ENCODE results near the gene BEAN1. TPM values are rescaled to one million over a fixed set of nuclear protein-coding genes. Genes with fewer than 3 reads are reported as not detected.

Gene BEAN1
- total RNA-seq, 1 donor from 2014 or later, result not detected

DNA sequence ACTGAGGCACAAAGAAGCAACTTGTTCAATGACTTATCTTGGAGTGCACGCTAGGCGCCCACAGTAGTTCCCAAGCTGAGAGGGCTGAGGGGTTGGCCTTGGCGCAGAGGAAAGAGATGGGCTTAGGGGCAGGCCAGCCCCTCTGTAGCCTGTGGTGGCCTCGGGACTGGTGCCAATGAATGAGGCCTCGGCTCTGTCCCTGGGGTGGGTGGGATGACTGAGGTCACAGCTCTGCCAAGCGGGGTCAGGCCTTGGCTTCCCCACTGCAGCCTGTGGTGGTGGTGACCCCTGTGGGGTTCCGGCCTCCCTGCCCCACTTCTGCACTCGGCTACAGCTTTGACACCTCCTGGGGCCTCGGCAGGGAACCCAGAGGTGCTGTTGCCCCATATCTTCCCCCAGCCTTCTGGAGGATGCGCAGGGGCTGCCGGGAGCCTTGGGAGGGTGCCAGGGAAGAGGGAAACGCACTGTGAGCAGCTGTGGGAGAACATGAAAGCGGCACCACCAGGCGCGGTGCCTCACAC, 46.0 kb downstream of the BEAN1 start:
- no peak overlapping the region for H3K4me3 Mint-ChIP-seq (ENCODE audit: low read depth)
- TF ChIP-seq CTCF (IDR thresholded peaks at IDR 0.05; ENCODE audit: unreplicated experiment), result no peak
- H3K27me3 Mint-ChIP-seq, result peaks cover 44% of the 10 kb centered on the region
- H3K4me1 Mint-ChIP-seq (ENCODE audit: low read depth), result no peaks in the 10 kb centered on the region
- no peaks in the 10 kb centered on the region for H3K9me3 Mint-ChIP-seq (ENCODE audit: low read depth)
- no peaks in the 10 kb centered on the region for H3K36me3 Mint-ChIP-seq (ENCODE audit: insufficient read depth)
- DNase-seq (ENCODE audit: low spot score, unreplicated experiment), result no peak
- H3K27ac Mint-ChIP-seq, result no peak overlapping the region

DNA sequence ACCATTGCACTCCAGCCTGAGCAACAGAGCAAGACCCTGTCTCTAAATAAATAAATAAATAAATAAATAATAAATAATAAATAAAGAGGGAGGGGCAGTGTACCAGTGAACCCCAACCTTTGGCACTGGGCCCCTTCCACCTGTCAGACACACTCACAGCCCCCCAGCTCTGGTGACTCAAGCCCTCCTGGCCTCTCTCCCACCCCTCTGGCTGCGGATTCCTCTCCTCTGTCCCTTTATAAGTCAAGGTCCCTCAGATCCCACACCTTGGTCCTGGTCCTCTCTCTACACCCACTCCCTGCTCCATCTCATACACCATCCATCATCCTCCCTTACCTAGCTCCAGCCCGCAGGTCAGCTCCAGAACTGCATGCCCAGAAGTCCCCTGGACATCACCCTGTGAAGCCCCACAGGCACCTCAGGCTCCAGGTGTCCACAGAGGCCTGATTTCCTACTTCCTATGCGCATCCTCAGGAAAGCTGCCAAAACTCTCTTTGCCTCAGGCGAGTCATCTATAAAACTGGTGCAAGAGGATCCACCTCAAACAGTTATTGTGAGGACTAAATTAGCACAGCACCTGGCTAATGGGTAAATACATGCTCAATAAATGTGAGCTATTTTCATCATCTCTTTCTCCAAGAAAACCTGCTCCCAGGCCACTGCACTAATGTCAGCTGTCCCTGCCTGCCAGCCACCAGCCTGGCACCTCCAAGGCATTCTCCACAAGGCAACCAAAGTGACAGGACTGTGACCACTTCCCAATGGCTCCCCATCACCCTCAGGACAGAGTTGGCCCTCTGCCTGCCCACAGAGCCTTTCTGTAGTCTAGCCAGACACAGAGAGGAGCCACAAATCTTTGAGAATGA, 46.8 kb downstream of the BEAN1 start:
- no peak for DNase-seq (ENCODE audit: low spot score, unreplicated experiment)
- H3K4me3 Mint-ChIP-seq (ENCODE audit: low read depth), result no peak overlapping the region
- no peaks in the 10 kb centered on the region for H3K36me3 Mint-ChIP-seq (ENCODE audit: insufficient read depth)
- no peak for TF ChIP-seq CTCF (IDR thresholded peaks at IDR 0.05; ENCODE audit: unreplicated experiment)
- H3K27me3 Mint-ChIP-seq, result peaks cover 38% of the 10 kb centered on the region
- no peak overlapping the region for H3K27ac Mint-ChIP-seq
- H3K9me3 Mint-ChIP-seq (ENCODE audit: low read depth), result no peaks in the 10 kb centered on the region
- no peaks in the 10 kb centered on the region for H3K4me1 Mint-ChIP-seq (ENCODE audit: low read depth)

DNA sequence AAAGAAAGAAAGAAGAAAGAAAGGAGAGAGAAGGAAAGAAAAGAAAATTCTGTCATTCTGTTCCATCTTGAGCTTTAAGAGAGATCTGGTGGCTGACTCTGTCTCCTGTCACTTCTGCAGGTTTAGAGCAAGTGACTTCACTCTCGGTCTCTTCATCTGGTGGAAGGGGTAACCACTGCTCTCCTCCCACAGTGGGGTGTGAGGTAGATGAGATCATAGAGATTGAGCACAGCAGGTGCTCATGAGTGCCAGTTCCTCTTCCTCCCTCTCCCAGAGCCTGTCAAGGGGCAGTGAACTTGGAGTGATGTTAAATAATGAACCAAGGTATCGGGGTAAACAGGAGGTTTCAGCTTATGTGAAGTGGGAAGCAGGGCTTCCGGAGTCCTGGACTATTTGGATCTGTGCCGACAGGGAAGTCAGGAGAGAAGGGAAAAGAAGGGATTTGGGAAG, 47.7 kb downstream of the BEAN1 start:
- no peak overlapping the region for H3K4me3 Mint-ChIP-seq (ENCODE audit: low read depth)
- H3K27ac Mint-ChIP-seq, result no peak overlapping the region

DNA sequence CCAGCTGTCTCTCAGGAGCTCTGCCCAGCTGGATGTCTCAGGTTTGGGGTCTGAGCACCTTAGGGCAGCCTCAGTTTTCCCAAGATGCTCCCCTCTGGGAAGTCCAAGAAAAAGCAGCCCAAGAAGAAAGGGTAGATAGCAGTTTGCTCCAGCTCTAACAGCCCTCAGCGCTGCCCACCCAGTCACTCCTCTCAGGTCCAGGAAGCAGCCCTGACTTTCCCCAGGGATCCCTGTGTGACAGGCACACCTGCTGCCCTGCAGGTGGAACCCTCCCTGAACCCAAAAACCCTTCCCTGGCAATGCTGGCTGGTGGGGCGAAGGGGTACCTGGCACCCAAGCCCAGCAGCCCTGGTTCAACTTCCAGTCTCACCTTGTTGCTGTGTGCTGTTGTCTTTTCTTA, 48.1 kb downstream of the BEAN1 start:
- peaks cover 31% of the 10 kb centered on the region for H3K27me3 Mint-ChIP-seq

More for the DNA sequence above, 47.7 kb downstream of the BEAN1 start:
- Mint-ChIP-seq H3K36me3 (ENCODE audit: insufficient read depth) (no peaks in the 10 kb centered on the region), H3K9me3 (ENCODE audit: low read depth) (no peaks in the 10 kb centered on the region), H3K4me1 (ENCODE audit: low read depth) (no peaks in the 10 kb centered on the region), H3K27me3 (peaks cover 35% of the 10 kb centered on the region)
- no peak for DNase-seq (ENCODE audit: low spot score, unreplicated experiment)
- no peak for TF ChIP-seq CTCF (IDR thresholded peaks at IDR 0.05; ENCODE audit: unreplicated experiment)

More for the DNA sequence above, 48.1 kb downstream of the BEAN1 start:
- Mint-ChIP-seq H3K36me3 (ENCODE audit: insufficient read depth) (no peaks in the 10 kb centered on the region), H3K4me1 (ENCODE audit: low read depth) (no peaks in the 10 kb centered on the region), H3K9me3 (ENCODE audit: low read depth) (no peaks in the 10 kb centered on the region), H3K27ac (no peak overlapping the region), H3K4me3 (ENCODE audit: low read depth) (no peak overlapping the region)
- DNase-seq (ENCODE audit: low spot score, unreplicated experiment), result no peak
- no peak for TF ChIP-seq CTCF (IDR thresholded peaks at IDR 0.05; ENCODE audit: unreplicated experiment)
